ENCODE data around the gene DNAH9. TPM values are rescaled to one million over a fixed set of nuclear protein-coding genes. Genes with fewer than 3 reads are reported as not detected.

DNAH9 gene, protein sequence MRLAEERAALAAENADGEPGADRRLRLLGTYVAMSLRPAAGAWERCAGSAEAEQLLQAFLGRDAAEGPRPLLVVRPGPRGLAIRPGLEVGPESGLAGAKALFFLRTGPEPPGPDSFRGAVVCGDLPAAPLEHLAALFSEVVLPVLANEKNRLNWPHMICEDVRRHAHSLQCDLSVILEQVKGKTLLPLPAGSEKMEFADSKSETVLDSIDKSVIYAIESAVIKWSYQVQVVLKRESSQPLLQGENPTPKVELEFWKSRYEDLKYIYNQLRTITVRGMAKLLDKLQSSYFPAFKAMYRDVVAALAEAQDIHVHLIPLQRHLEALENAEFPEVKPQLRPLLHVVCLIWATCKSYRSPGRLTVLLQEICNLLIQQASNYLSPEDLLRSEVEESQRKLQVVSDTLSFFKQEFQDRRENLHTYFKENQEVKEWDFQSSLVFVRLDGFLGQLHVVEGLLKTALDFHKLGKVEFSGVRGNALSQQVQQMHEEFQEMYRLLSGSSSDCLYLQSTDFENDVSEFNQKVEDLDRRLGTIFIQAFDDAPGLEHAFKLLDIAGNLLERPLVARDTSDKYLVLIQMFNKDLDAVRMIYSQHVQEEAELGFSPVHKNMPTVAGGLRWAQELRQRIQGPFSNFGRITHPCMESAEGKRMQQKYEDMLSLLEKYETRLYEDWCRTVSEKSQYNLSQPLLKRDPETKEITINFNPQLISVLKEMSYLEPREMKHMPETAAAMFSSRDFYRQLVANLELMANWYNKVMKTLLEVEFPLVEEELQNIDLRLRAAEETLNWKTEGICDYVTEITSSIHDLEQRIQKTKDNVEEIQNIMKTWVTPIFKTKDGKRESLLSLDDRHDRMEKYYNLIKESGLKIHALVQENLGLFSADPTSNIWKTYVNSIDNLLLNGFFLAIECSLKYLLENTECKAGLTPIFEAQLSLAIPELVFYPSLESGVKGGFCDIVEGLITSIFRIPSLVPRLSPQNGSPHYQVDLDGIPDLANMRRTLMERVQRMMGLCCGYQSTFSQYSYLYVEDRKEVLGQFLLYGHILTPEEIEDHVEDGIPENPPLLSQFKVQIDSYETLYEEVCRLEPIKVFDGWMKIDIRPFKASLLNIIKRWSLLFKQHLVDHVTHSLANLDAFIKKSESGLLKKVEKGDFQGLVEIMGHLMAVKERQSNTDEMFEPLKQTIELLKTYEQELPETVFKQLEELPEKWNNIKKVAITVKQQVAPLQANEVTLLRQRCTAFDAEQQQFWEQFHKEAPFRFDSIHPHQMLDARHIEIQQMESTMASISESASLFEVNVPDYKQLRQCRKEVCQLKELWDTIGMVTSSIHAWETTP (N-terminal part only)
- not detected for total RNA-seq

DNA sequence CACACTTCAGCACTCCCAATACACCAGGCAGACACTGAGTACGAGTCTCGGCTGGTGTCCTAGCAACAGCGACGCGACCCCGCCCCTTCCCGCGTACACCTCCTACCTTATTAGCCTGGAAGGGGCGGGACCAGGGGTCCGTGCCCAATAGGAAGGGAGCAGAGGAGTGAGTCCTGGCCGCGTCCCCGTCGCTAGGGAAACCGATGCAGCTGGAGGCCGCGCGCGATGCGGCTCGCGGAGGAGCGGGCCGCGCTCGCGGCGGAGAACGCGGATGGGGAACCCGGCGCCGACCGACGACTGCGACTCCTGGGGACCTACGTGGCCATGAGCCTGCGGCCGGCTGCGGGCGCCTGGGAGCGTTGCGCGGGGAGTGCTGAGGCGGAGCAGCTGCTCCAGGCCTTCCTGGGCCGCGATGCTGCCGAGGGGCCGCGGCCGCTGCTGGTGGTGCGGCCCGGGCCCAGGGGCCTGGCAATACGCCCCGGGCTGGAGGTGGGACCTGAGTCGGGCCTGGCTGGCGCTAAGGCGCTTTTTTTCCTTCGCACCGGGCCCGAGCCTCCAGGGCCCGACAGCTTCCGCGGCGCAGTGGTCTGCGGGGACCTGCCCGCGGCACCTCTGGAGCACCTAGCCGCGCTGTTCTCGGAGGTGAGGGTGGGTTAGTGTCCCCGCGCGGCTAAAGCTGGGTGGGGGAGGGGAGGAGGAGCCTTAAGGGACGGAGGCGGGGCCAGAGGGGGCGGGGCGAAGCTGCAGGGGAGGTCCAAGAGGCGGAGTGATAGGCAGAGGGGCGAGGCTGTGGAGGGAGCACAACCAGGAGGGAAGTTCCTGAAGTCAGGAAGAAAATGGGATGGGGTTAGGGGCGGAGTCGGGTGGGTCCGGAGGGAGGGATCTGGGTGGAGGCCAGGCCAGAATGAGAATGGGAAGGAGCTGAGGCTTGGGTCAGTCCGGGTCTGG lies at the start of gene DNAH9:
Gene DNAH9, plus strand, starts transcription at position 197 of the 948 bp plus-strand sequence. Its CDS starts 29 bp downstream, at position 226.
- no peaks in the 10 kb centered on the region for H3K4me1 Mint-ChIP-seq
- no peak within 1 kb of the TSS for H3K27ac Mint-ChIP-seq
- CTCF ChIA-PET: no interaction called here
- H3K36me3 Mint-ChIP-seq (ENCODE audit: low read depth): no peaks in the 10 kb centered on the region
- POLR2A ChIA-PET: no interaction called here
- H3K27me3 Mint-ChIP-seq: peaks cover 7% of the 10 kb centered on the region
- peaks cover 3% of the 10 kb centered on the region for H3K9me3 Mint-ChIP-seq
- no peak for DNase-seq
- H3K4me3 Mint-ChIP-seq: no peak within 1 kb of the TSS

DNA sequence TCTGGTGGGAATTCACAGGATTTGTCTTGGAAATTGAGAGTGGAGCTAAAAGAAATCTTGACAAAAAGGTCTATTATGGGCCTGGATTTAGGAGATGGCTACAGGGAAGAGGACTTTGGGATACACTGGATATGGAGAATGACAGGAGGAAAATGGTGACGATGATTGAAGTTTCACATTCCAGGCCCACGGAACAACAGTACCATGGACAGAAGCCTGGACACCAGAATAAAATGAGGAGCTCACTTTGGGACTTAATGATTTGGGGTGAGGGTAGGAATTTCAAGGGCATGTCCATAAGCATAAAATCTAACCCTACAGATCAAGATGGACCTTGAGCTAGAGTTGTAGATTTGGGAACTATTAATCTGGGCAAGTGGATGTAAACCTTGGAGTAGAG lies 47.8 kb upstream of the DNAH9 start:
- H3K4me3 Mint-ChIP-seq: no peak overlapping the region
- no peaks in the 10 kb centered on the region for H3K27me3 Mint-ChIP-seq
- DNase-seq: no peak
- peaks cover 5% of the 10 kb centered on the region for H3K9me3 Mint-ChIP-seq
- no peaks in the 10 kb centered on the region for H3K36me3 Mint-ChIP-seq (ENCODE audit: low read depth)
- H3K27ac Mint-ChIP-seq: no peak overlapping the region
- ChIA-PET POLR2A (no interaction called here), CTCF (no interaction called here)
- H3K4me1 Mint-ChIP-seq: no peaks in the 10 kb centered on the region

DNA sequence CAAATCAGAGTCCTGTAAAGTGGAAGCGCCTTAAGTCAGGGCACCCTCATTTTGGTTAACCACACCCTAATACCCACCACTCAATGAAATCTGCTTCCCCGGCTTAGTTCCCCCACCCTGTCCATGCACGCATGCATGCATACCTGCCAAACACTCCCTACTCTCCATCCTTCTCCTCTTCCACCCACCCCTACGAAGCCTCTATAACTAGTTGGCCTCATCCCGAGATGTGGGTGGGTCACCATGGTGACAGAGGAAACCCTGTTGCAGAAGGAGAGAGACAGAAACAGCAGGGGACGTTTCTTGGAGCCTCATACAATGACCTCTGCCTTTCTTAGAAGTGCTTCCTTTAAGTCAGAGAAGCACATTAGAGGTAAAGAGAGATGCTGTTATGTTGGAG lies 46.8 kb upstream of the DNAH9 start:
- Mint-ChIP-seq H3K9me3 (peaks cover 9% of the 10 kb centered on the region), H3K27ac (no peak overlapping the region), H3K27me3 (no peaks in the 10 kb centered on the region), H3K4me3 (no peak overlapping the region), H3K36me3 (ENCODE audit: low read depth) (no peaks in the 10 kb centered on the region), H3K4me1 (no peaks in the 10 kb centered on the region)
- ChIA-PET POLR2A (no interaction called here), CTCF (no interaction called here)
- DNase-seq: no peak

DNA sequence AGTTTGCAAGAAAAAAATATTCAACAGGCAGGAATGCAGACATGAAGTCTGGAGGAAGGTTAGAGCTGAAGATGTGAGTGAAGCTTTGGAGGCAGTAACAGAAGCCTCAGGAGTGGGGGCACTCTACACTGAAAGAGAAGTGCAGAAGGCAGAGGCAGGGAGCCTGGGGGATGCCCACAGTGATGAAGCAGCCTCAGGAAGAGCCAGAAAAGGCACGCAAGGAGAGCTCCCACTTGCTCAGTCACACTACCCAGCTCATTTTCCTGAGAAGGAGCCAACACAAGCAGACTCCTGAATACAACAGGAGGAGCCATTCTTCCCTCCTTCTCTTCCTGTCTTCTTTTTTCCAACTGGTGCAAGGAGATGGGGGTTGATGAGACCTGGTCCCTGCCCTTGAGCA lies 45.1 kb upstream of the DNAH9 start:
- Mint-ChIP-seq H3K27ac (no peak overlapping the region), H3K4me3 (no peak overlapping the region), H3K4me1 (no peaks in the 10 kb centered on the region), H3K9me3 (peaks cover 11% of the 10 kb centered on the region), H3K36me3 (ENCODE audit: low read depth) (no peaks in the 10 kb centered on the region), H3K27me3 (no peaks in the 10 kb centered on the region)
- DNase-seq: no peak
- ChIA-PET POLR2A (no interaction called here), CTCF (no interaction called here)

DNA sequence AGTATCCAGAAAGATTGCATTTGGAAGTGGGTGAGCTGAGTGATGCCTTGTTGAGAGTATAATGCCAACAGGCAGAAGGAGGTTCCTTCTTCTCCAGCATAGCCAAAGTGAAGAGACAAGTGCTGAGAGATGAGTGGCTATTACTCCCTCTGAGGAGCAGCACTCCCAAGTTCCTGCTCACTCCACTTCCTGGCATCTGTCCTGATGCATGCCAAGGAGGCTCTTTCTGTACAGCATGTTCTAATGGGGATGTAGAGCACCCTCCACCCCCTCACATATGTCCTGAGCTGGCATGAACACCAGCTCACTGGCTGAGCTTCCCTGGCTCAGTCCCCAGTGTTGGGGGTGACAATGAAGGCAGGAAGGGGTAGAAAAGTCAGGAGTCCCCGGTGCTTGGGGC lies 44.2 kb upstream of the DNAH9 start:
- no peak for DNase-seq
- Mint-ChIP-seq H3K27me3 (no peaks in the 10 kb centered on the region), H3K36me3 (ENCODE audit: low read depth) (no peaks in the 10 kb centered on the region), H3K4me1 (no peaks in the 10 kb centered on the region), H3K27ac (no peak overlapping the region), H3K4me3 (no peak overlapping the region), H3K9me3 (peaks cover 11% of the 10 kb centered on the region)
- ChIA-PET POLR2A (no interaction called here), CTCF (no interaction called here)

DNA sequence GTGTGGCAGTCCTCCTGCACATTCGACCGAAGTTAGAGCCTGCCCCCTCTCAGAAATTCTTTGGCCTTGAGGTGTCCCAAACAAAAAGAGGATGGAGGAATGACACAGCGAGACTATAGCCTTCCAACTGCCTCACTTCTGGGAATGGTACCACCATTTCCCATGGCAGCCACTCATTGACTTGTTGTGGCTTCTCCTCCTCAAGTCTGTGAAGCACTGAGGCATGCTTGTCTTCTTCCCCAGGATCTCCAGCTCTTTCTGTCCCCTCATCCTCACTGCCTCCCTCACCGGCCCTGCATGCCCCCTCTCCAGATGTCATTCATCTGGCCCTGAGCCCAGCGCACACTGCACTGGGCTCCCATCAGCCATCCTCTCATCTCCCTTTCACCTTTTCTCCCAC lies 43.7 kb upstream of the DNAH9 start:
- Mint-ChIP-seq H3K4me1 (no peaks in the 10 kb centered on the region), H3K9me3 (peaks cover 13% of the 10 kb centered on the region), H3K4me3 (no peak overlapping the region), H3K27ac (no peak overlapping the region), H3K36me3 (ENCODE audit: low read depth) (no peaks in the 10 kb centered on the region), H3K27me3 (no peaks in the 10 kb centered on the region)
- POLR2A ChIA-PET: no interaction called here
- DNase-seq: no peak
- CTCF ChIA-PET: no interaction called here

DNA sequence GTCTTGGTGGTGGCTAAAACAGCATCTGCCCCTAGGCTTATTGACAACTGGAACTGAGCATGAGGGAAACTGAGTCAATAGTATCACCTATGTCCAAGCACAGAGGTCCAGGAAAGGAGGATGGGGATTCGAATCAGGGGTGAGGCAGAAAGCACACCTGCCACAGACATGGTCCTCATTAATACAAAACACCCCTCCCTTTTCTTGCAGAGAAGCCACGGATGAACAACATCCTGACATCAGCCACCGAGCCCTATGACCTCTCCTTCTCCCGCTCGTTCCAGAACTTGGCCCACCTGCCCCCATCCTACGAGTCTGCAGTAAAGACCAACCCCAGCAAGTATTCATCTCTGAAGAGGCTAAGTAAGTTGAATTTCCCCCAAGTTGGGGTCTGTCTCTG lies 42.7 kb upstream of the DNAH9 start:
- peaks cover 10% of the 10 kb centered on the region for H3K9me3 Mint-ChIP-seq
- ChIA-PET POLR2A (no interaction called here), CTCF (no interaction called here)
- H3K27me3 Mint-ChIP-seq: no peaks in the 10 kb centered on the region
- no peak overlapping the region for H3K4me3 Mint-ChIP-seq
- H3K27ac Mint-ChIP-seq: no peak overlapping the region
- no peak for DNase-seq
- no peaks in the 10 kb centered on the region for H3K36me3 Mint-ChIP-seq (ENCODE audit: low read depth)
- no peaks in the 10 kb centered on the region for H3K4me1 Mint-ChIP-seq

DNA sequence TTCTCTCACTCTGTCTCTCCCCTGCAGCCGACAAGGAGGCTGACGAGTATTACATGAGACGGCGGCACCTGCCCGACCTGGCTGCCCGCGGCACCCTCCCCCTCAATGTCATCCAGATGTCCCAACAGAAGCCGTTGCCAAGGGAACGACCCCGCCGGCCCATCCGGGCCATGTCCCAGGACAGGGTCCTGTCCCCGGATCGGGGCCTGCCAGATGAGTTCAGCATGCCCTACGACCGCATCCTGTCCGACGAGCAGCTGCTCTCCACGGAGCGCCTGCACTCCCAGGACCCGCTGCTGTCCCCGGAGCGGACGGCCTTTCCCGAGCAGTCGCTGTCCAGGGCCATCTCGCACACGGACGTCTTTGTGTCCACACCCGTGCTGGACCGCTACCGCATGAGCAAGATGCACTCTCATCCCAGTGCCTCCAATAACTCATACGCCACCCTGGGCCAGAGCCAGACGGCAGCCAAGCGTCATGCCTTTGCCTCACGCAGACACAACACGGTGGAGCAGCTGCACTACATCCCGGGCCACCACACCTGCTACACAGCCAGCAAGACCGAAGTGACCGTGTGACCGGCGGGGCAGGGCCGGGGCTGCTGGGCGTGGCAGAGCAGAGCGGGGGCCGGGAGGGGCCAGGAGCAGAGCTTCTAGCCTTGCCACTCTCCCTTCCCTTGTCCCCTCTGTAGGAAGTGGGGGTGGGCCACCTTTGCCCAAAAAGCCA lies 40.4 kb upstream of the DNAH9 start:
- peaks cover 13% of the 10 kb centered on the region for H3K9me3 Mint-ChIP-seq
- no peaks in the 10 kb centered on the region for H3K36me3 Mint-ChIP-seq (ENCODE audit: low read depth)
- H3K4me1 Mint-ChIP-seq: no peaks in the 10 kb centered on the region
- DNase-seq: no peak
- H3K27me3 Mint-ChIP-seq: no peaks in the 10 kb centered on the region
- no peak overlapping the region for H3K27ac Mint-ChIP-seq
- CTCF ChIA-PET: no interaction called here
- POLR2A ChIA-PET: no interaction called here
- no peak overlapping the region for H3K4me3 Mint-ChIP-seq

DNA sequence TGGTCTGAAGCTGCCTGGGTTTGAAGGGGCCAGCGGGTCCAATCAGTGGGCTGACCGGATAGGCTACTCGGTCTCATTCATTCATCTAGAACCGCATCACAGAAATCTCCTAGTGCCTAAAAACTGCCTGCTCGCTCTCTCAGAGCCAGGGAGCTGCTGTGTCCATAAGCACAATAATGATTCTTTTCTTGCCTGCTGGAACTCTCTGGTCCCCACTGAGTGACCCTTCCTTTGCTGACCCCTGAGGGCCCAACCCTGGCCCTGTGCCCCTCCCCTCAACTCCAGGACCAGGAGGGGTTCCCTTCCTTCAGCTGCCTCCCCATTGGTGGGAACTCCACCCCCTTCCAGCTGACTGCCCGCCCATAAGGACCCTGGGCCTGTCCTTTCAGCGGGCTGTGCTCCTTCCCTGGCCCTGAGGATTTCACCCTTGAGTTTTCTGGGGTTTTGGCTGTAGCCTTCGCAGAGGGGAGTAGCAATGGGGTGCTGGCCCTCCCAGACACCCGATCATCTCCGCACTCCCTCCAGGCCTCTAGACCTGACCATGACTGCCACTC lies 39.5 kb upstream of the DNAH9 start:
- Mint-ChIP-seq H3K27ac (no peak overlapping the region), H3K36me3 (ENCODE audit: low read depth) (no peaks in the 10 kb centered on the region), H3K4me1 (no peaks in the 10 kb centered on the region), H3K9me3 (peaks cover 13% of the 10 kb centered on the region), H3K27me3 (no peaks in the 10 kb centered on the region), H3K4me3 (no peak overlapping the region)
- POLR2A ChIA-PET: no interaction called here
- no peak for DNase-seq
- CTCF ChIA-PET: no interaction called here

DNA sequence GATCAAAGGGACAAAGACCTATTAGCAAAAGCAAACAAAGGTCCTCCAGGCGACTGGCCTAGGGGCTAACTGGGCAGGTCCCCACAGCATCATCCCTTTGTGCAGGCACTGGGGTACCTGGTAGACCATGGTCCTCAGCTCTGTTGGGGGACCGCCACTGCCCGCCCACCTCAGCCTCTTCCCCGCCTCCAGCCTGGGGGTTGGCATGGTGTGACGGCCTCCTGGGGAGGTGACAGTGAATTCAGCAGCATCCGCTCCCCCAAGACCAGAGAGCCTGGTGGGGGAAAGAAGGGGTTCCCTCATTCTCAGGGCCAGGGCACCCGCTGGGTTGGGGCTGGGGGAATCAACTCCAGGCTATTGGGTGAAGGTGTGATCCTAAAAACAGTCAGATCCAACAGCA lies 38.7 kb upstream of the DNAH9 start:
- DNase-seq: no peak
- peaks cover 13% of the 10 kb centered on the region for H3K9me3 Mint-ChIP-seq
- POLR2A ChIA-PET: no interaction called here
- CTCF ChIA-PET: no interaction called here
- no peak overlapping the region for H3K4me3 Mint-ChIP-seq
- no peaks in the 10 kb centered on the region for H3K4me1 Mint-ChIP-seq
- H3K36me3 Mint-ChIP-seq (ENCODE audit: low read depth): no peaks in the 10 kb centered on the region
- H3K27me3 Mint-ChIP-seq: no peaks in the 10 kb centered on the region
- H3K27ac Mint-ChIP-seq: no peak overlapping the region

DNA sequence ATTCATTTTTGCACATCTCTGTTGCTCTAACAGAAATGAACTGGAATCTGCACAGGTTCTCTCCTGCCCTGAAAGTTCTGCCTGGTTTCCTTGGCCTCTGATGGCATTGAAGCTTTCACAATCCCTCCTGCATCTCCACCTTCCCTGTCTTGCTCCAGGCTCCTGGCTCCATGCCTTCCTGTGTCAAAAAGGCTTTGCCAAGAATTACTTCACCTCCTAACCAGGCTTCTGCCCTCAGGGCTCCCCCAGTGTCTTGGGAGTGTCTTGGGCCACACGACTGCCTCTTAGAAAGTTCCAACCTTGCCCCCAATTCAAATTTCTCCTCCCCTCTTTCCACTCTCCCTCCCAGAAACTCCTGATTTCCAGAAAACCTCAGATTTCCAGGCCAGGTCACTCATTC lies 37.0 kb upstream of the DNAH9 start:
- no peaks in the 10 kb centered on the region for H3K36me3 Mint-ChIP-seq (ENCODE audit: low read depth)
- no peak for DNase-seq
- ChIA-PET POLR2A (no interaction called here), CTCF (no interaction called here)
- no peak overlapping the region for H3K4me3 Mint-ChIP-seq
- peaks cover 15% of the 10 kb centered on the region for H3K9me3 Mint-ChIP-seq
- no peaks in the 10 kb centered on the region for H3K4me1 Mint-ChIP-seq
- no peaks in the 10 kb centered on the region for H3K27me3 Mint-ChIP-seq
- no peak overlapping the region for H3K27ac Mint-ChIP-seq

DNA sequence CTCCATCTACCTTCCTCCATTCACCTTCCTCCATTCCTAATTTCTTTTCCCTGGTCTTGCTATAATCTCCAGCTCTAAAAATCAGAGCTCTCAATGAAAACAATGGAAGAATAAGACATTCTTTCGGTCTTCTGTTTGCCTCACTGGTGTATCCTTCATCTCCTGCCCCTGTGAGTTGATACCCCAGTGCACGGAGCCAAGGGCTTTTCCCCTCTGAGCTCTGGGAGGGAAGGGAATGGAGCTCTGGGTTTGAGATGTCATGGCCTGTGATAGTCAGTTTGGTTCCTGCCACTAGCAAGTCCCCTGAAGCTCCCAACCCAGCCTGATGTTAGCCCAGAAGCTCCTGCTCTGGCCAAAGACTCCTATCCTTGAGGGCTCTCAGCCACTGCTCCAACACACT lies 36.6 kb upstream of the DNAH9 start:
- H3K27ac Mint-ChIP-seq: no peak overlapping the region
- ChIA-PET CTCF (no interaction called here), POLR2A (no interaction called here)
- H3K27me3 Mint-ChIP-seq: no peaks in the 10 kb centered on the region
- no peak for DNase-seq
- H3K36me3 Mint-ChIP-seq (ENCODE audit: low read depth): no peaks in the 10 kb centered on the region
- peaks cover 16% of the 10 kb centered on the region for H3K9me3 Mint-ChIP-seq
- H3K4me3 Mint-ChIP-seq: no peak overlapping the region
- no peaks in the 10 kb centered on the region for H3K4me1 Mint-ChIP-seq
